ENCODE data around the gene TEX52. TPM values are rescaled to one million over a fixed set of nuclear protein-coding genes. Genes with fewer than 3 reads are reported as not detected.

TEX52 gene
- total RNA-seq, 1 donor from 2014 or later: not detected

DNA sequence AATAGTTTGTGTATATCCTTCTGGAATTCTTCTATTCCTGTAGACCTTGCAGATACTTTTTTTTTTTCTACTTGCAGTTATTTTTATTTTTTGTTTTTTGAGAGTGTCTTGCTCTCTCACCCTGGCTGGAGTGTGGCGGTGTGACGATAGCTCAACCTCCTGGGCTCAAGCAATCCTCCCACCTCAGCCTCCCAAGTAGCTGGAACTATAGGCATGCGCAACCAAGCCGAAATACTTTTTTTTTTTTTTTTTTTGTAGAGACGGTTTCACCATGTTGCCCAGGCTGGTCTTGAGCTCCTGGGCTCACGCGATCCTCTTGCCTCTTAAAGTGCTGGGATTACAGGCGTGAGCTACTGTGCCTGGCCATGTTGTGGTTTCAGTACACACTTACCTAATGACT is 43.8 kb upstream of the TEX52 start:
- Mint-ChIP-seq H3K36me3 (peaks cover 5% of the 10 kb centered on the region), H3K9me3 (no peaks in the 10 kb centered on the region), H3K27ac (no peak overlapping the region), H3K27me3 (ENCODE audit: insufficient read depth, low read depth) (no peaks in the 10 kb centered on the region), H3K4me3 (no peak overlapping the region), H3K4me1 (peaks cover 12% of the 10 kb centered on the region)
- Histone ChIP-seq H3K79me2 (ENCODE audit: low read depth) (peaks cover 70% of the 10 kb centered on the region), H3K27me3 (no peaks in the 10 kb centered on the region), H3F3A (ENCODE audit: low read depth) (no peaks in the 10 kb centered on the region), H3K4me2 (no peak overlapping the region), H3K4me3 (no peak overlapping the region), H2AFZ (replicated peaks) (no peak overlapping the region), H4K20me1 (ENCODE audit: low read depth) (peaks cover 47% of the 10 kb centered on the region), H3K4me1 (no peaks in the 10 kb centered on the region), H3K27ac (no peak overlapping the region), H3K9me3 (ENCODE audit: low read depth) (no peaks in the 10 kb centered on the region), H3K9ac (no peak overlapping the region), H3K36me3 (no peaks in the 10 kb centered on the region)
- no peak for DNase-seq (ENCODE audit: low spot score)
- TF ChIP-seq EZH2 (IDR thresholded peaks at IDR 0.05) (no peak), EZH2phosphoT487 (IDR thresholded peaks at IDR 0.05) (no peak)
- TF ChIP-seq, protein P1, sequence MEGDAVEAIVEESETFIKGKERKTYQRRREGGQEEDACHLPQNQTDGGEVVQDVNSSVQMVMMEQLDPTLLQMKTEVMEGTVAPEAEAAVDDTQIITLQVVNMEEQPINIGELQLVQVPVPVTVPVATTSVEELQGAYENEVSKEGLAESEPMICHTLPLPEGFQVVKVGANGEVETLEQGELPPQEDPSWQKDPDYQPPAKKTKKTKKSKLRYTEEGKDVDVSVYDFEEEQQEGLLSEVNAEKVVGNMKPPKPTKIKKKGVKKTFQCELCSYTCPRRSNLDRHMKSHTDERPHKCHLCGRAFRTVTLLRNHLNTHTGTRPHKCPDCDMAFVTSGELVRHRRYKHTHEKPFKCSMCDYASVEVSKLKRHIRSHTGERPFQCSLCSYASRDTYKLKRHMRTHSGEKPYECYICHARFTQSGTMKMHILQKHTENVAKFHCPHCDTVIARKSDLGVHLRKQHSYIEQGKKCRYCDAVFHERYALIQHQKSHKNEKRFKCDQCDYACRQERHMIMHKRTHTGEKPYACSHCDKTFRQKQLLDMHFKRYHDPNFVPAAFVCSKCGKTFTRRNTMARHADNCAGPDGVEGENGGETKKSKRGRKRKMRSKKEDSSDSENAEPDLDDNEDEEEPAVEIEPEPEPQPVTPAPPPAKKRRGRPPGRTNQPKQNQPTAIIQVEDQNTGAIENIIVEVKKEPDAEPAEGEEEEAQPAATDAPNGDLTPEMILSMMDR (IDR thresholded peaks at IDR 0.05): no peak

DNA sequence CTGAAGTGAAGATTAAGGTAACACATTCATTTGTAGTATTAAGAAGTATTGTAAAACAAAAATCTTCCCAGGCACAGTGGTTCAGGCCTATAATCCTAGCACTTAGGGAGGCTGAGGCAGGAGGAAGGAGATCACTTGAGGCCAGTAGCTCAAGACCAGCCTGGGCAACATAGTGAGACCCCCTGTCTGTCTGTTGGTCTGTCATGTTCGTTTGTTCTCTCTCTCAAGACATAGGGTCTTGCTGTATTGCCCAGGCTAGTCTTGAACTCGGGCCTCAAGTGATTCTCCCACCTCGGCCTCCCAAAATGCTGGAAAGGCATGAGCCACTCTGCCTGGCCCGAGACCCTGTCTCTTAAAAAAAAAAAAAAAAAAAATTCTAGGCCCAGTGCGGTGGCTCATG is 40.6 kb upstream of the TEX52 start:
- no peaks in the 10 kb centered on the region for H3K27me3 Mint-ChIP-seq (ENCODE audit: insufficient read depth, low read depth)

DNA sequence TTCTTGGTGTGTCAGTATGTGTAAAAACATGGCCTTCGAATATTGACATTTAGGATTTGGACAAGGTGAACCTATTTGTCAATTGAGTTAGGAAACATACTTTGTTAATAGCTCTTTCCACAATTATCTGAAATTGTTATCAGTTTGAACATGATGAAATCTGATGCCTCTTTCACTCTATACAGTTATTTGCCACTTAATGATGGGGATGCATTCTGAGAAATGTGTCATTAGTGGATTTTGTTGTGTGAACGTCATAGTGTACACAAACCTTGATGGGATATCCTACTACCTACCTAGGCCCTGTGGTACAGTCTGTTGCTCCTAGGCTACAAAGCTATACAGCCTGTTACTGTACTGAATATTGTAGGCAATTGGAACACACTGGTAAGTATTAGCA is 38.7 kb upstream of the TEX52 start:
- Histone ChIP-seq H3K27me3 (no peaks in the 10 kb centered on the region), H3K79me2 (ENCODE audit: low read depth) (peaks cover 80% of the 10 kb centered on the region), H3K9ac (no peak overlapping the region), H3K9me3 (ENCODE audit: low read depth) (no peaks in the 10 kb centered on the region), H3K27ac (no peak overlapping the region), H3K4me3 (no peak overlapping the region), H3K36me3 (no peaks in the 10 kb centered on the region), H4K20me1 (ENCODE audit: low read depth) (peaks cover 50% of the 10 kb centered on the region), H3K4me2 (no peak overlapping the region), H2AFZ (replicated peaks) (no peak overlapping the region), H3F3A (ENCODE audit: low read depth) (peaks cover 29% of the 10 kb centered on the region), H3K4me1 (peaks cover 13% of the 10 kb centered on the region)
- Mint-ChIP-seq H3K27me3 (ENCODE audit: insufficient read depth, low read depth) (no peaks in the 10 kb centered on the region), H3K9me3 (no peaks in the 10 kb centered on the region), H3K36me3 (peaks cover 3% of the 10 kb centered on the region), H3K27ac (no peak overlapping the region), H3K4me3 (no peak overlapping the region), H3K4me1 (peaks cover 30% of the 10 kb centered on the region)
- TF ChIP-seq, protein P1 (IDR thresholded peaks at IDR 0.05): no peak
- no peak for TF ChIP-seq EZH2 (IDR thresholded peaks at IDR 0.05)
- no peak for TF ChIP-seq EZH2phosphoT487 (IDR thresholded peaks at IDR 0.05)
- no peak for DNase-seq (ENCODE audit: low spot score)

More for the DNA sequence above, 40.6 kb upstream of the TEX52 start:
- Histone ChIP-seq H3K27ac (no peak overlapping the region), H3K9ac (no peak overlapping the region), H3K9me3 (ENCODE audit: low read depth) (no peaks in the 10 kb centered on the region), H2AFZ (replicated peaks) (no peak overlapping the region), H3K27me3 (no peaks in the 10 kb centered on the region), H3K79me2 (ENCODE audit: low read depth) (peaks cover 84% of the 10 kb centered on the region), H4K20me1 (ENCODE audit: low read depth) (peaks cover 51% of the 10 kb centered on the region), H3F3A (ENCODE audit: low read depth) (peaks cover 12% of the 10 kb centered on the region), H3K4me1 (peaks cover 5% of the 10 kb centered on the region), H3K4me2 (no peak overlapping the region), H3K36me3 (no peaks in the 10 kb centered on the region), H3K4me3 (no peak overlapping the region)
- H3K9me3 Mint-ChIP-seq: no peaks in the 10 kb centered on the region
- DNase-seq (ENCODE audit: low spot score): no peak
- H3K4me1 Mint-ChIP-seq: peaks cover 19% of the 10 kb centered on the region
- TF ChIP-seq, protein P1 (IDR thresholded peaks at IDR 0.05): no peak
- TF ChIP-seq EZH2 (IDR thresholded peaks at IDR 0.05) (no peak), EZH2phosphoT487 (IDR thresholded peaks at IDR 0.05) (no peak)
- peaks cover 3% of the 10 kb centered on the region for H3K36me3 Mint-ChIP-seq
- no peak overlapping the region for H3K4me3 Mint-ChIP-seq
- H3K27ac Mint-ChIP-seq: no peak overlapping the region
